H54 (cell line): ENCODE results near the gene SHMT2.
A peak's percentile ranks its signal among the peaks of the same experiment; 100 is the strongest.
"Not testable (repeated sequence)": the region's sequence is repeated elsewhere in the genome, so short reads cannot be mapped to it uniquely, and the experiment has no call there.

Experiments
- DNase-seq: peaks from one replicate; pipeline ENCODE4 v3.0.0; 2011; ENCODE audit warnings: low spot score, mixed read lengths; ENCODE audit not compliant: insufficient read length
- FAIRE-seq: peaks from 3 replicates; lab custom pipeline; 2011; peaks lifted over from hg19 to GRCh38; lab: Jason Lieb, UNC
- POLR2A ChIP-seq: IDR thresholded peaks from 2 replicates; pipeline ENCODE4 v1.6.1; 2011; ENCODE audit warnings: low read depth, mild to moderate bottlenecking, low read length

Gene SHMT2

DNA sequence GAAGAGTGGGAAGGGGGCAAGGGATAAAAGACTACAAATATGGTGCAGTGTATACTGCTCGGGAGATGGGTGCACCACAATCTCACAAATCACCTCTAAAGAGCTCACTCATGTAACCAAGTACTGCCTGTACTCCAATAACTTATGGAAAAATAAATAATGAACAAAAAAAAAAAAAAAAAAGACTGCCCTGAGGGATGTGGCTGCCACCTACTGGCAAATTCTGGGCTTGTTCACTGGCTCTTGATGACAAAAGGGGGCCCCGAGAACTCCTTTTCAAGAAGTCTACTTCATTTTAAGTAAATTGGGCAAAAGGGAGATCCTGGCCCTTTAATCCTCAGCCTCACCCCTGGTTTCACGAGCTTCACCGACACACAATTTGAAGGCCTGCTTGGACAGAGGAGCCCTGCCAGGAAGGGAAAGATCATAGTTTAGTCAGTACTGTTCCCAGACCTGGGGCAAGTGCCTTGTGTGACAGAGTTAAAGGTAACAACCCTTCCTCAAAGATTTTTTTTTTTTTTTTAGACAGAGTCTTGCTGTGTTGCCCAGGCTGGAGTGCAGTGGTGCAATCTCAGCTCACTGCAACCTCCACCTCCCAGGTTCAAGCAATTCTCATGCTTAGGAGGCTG lies 47.5 kb downstream of the SHMT2 start:
- FAIRE-seq (no peak), DNase-seq (peak; percentile 19)
- TF ChIP-seq POLR2A = no peak

DNA sequence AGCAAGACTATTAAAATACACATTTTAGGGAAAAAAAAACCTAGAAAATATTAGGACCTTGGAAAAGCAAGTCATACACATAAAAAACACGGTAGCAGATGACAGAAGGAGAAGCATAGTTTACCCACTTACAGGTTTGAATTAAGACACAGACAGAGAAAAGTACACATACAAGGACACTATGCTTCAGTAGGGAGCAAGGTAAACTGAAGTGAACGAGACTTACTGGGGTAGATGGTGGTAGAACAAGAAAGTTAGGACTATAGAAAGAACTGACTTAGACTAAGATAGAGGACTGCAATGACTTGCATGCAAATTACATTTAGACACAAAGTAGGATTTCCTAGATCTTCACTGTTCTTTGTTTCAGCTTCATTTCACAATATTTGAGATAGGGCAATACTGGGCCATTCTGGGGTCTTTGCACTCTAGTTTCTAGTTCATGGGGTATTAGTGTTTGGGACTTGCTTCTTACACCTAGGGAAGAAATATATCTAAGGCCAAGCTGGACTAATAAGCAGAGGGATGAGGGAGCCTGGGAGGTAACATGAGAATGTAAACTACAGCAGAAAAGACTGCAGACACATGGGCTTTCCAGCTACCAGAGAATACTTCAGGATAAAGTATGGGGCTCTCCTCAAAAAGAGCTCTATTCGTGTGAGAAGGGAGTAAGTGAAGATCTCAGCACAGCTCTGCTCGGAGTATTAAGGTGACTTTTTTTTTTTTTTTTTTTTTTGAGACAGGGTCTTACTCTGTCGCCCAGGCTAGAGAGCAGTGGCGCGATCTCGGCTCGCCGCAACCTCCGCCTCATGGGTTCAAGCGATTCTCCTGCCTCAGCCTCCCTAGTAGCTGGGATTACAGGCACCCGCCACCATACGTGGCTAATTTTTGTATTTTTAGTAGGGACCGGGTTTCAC lies 49.2 kb downstream of the SHMT2 start:
- DNase-seq = no peak
- no peak for FAIRE-seq

DNA sequence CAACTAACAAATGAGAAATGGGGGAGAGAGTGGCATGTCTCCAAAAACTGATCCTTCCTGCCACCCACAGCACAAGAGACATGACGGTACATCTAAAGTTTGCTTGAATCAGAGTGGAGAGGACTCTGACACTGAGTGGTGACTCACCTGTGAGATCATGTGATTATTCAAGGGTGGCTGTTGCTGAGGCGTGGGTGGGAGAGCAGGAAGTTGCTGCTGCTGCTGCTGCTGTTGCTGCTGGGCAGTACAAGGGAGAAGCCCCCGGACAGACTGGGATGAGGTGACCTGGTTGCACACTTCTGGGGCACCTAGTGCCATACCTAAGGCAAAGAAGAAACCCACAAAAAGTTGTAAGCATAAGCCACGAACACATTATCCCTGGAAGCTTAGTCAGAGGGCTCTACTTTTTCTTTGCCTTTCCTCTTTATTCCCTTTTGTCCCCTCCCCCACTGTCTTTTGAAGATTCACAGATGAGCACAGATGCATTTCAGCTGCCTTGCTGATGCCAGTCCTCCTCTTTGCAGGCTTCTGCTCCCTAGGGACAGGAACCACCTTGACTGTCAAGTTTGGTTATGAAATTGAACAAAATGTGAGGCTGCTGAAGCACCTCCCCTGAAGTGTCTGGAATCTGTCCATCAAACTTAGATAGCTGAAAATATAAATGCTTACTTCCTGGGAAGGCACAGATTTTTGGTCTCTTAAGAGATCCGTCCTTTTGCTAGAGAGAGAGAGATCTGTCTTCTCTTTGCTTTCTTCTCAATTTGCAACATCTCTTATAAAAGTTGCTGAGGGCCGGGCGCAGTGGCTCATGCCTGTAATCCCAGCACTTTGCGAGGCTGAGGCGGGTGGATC lies 50.9 kb downstream of the SHMT2 start:
- DNase-seq (peak; percentile 65), FAIRE-seq (peak; percentile 88)
- peak; percentile 28 for TF ChIP-seq POLR2A

More for the DNA sequence above, 49.2 kb downstream of the SHMT2 start:
- TF ChIP-seq POLR2A = no peak

DNA sequence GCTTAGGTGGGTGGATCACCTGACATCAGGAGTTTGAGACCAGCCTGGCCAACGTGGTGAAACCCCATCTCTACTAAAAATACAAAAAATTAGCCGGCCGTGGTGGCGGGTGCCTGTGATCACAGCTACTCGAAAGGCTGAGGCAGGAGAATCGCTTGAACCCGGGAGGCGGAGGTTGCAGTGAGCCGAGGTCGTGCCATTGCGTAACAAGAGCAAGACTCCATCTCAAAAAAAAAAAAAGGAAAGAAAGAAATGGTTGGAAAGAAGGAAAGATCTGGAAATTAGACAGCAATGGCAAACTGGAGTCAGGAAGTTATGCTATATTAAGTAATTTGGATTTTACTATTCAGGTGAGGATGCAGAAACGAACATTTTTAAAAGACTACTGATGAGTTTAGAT lies 52.6 kb downstream of the SHMT2 start:
- DNase-seq, FAIRE-seq: not testable (repeated sequence)
